ENCODE results near the gene GPC6.

DNA sequence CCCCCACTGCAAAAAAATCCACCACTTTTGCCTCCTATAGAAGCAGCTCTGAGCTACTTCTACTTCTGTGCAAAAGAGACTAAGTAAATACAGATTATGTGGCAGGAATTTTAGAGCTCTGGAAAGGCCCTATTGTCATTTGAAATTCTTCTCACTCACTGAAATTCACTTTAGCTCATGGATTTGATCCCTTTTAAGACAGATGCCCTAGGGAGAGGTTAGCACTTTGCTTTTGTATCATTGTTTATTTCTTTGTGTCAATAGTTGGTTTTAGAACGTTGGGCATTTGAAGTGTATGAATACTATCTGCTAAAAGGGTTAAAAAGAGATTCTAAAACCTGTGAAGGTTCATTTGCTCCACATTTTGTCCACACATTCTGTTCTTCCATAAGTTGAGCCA lies 528.7 kb downstream of the GPC6 start:
- TF ChIP-seq, protein P1, sequence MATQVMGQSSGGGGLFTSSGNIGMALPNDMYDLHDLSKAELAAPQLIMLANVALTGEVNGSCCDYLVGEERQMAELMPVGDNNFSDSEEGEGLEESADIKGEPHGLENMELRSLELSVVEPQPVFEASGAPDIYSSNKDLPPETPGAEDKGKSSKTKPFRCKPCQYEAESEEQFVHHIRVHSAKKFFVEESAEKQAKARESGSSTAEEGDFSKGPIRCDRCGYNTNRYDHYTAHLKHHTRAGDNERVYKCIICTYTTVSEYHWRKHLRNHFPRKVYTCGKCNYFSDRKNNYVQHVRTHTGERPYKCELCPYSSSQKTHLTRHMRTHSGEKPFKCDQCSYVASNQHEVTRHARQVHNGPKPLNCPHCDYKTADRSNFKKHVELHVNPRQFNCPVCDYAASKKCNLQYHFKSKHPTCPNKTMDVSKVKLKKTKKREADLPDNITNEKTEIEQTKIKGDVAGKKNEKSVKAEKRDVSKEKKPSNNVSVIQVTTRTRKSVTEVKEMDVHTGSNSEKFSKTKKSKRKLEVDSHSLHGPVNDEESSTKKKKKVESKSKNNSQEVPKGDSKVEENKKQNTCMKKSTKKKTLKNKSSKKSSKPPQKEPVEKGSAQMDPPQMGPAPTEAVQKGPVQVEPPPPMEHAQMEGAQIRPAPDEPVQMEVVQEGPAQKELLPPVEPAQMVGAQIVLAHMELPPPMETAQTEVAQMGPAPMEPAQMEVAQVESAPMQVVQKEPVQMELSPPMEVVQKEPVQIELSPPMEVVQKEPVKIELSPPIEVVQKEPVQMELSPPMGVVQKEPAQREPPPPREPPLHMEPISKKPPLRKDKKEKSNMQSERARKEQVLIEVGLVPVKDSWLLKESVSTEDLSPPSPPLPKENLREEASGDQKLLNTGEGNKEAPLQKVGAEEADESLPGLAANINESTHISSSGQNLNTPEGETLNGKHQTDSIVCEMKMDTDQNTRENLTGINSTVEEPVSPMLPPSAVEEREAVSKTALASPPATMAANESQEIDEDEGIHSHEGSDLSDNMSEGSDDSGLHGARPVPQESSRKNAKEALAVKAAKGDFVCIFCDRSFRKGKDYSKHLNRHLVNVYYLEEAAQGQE (IDR thresholded peaks at IDR 0.05; ENCODE audit: low read depth, low read length) = no peak
- TF ChIP-seq RCOR1 (IDR thresholded peaks at IDR 0.05; ENCODE audit: low read length) = no peak
- TF ChIP-seq, protein P2, sequence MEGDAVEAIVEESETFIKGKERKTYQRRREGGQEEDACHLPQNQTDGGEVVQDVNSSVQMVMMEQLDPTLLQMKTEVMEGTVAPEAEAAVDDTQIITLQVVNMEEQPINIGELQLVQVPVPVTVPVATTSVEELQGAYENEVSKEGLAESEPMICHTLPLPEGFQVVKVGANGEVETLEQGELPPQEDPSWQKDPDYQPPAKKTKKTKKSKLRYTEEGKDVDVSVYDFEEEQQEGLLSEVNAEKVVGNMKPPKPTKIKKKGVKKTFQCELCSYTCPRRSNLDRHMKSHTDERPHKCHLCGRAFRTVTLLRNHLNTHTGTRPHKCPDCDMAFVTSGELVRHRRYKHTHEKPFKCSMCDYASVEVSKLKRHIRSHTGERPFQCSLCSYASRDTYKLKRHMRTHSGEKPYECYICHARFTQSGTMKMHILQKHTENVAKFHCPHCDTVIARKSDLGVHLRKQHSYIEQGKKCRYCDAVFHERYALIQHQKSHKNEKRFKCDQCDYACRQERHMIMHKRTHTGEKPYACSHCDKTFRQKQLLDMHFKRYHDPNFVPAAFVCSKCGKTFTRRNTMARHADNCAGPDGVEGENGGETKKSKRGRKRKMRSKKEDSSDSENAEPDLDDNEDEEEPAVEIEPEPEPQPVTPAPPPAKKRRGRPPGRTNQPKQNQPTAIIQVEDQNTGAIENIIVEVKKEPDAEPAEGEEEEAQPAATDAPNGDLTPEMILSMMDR (IDR thresholded peaks at IDR 0.05) = no peak
- TF ChIP-seq, protein P3, sequence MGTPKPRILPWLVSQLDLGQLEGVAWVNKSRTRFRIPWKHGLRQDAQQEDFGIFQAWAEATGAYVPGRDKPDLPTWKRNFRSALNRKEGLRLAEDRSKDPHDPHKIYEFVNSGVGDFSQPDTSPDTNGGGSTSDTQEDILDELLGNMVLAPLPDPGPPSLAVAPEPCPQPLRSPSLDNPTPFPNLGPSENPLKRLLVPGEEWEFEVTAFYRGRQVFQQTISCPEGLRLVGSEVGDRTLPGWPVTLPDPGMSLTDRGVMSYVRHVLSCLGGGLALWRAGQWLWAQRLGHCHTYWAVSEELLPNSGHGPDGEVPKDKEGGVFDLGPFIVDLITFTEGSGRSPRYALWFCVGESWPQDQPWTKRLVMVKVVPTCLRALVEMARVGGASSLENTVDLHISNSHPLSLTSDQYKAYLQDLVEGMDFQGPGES (IDR thresholded peaks at IDR 0.05; ENCODE audit: low read depth, low read length) = no peak
- TF ChIP-seq SIN3A (IDR thresholded peaks at IDR 0.05; ENCODE audit: borderline replicate concordance, low read depth, low read length) = no peak
- TF ChIP-seq JUND (IDR thresholded peaks at IDR 0.05) = no peak
- TF ChIP-seq TCF12 (IDR thresholded peaks at IDR 0.05) = no peak
- no peak for TF ChIP-seq GABPA (IDR thresholded peaks at IDR 0.05; ENCODE audit: low read depth)
- TF ChIP-seq SMC3 (IDR thresholded peaks at IDR 0.05; ENCODE audit: low read depth, low read length) = no peak
